ENCODE results near the gene DLGAP1.

- TF ChIP-seq CTCF (IDR thresholded peaks at IDR 0.05): no peak
- no peak for TF ChIP-seq POLR2A (IDR thresholded peaks at IDR 0.05)
These were observed 779.1 kb downstream of the DLGAP1 start for GRCh38 chr18:3675994-3676393.

Measured in testis (tissue), 2 donors.